GM12873 (cell line): Measurements from ENCODE around the gene CLIP1.

ENCODE experiments used
- TF ChIP-seq, protein P1 (sequence below): IDR thresholded peaks from 2 replicates; pipeline ENCODE4 v1.5.1; 2012; ENCODE audit warnings: low read depth, mild to moderate bottlenecking, moderate library complexity, low read length, control low read depth; ENCODE audit not compliant: insufficient read depth; ENCODE audit errors: missing control alignments

CLIP1 gene

DNA sequence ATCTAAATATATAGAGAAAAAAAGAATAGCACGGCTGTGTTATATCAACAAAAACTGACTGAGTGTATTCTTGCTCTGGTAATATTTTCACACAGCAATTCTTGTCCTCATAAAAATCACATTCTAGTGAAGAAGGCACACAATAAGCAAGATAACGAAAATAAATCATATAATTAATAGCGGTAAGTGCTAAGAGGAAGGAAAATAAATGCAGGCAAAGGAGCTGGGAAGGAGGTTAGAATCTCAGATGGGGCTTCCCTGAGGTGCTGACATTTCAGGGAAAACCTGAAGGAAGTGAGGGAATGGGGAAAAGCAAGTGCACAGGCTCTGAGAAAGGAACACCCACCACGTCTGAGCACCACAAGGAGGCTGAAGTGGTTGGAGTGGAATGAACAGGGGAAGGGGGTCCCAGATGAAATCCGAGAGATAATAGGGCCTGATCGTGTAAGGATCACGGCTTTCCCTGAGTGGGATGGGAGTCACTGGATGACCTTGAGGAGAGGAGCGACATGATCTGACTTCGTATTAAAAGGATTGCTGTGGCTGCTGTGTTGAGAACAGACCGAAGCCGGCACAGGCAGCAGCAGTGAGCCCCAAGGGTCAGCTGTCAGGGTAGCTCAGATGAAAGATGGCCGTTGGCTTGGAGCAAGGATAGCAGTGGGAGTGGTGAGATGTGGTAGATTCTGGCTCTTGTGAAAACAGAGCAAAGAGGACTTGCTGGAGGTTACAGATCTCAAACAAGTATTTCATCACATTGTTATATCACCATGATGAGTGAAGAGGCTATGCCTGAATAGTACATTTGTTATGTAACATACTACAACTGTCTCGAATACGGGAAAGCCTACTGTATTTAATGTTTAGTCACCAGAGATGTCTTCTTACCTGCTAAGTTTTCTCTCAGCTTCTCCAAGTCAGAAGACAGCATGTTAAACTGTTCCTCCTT is 89.1 kb downstream of the CLIP1 start:
- TF ChIP-seq, protein P1, sequence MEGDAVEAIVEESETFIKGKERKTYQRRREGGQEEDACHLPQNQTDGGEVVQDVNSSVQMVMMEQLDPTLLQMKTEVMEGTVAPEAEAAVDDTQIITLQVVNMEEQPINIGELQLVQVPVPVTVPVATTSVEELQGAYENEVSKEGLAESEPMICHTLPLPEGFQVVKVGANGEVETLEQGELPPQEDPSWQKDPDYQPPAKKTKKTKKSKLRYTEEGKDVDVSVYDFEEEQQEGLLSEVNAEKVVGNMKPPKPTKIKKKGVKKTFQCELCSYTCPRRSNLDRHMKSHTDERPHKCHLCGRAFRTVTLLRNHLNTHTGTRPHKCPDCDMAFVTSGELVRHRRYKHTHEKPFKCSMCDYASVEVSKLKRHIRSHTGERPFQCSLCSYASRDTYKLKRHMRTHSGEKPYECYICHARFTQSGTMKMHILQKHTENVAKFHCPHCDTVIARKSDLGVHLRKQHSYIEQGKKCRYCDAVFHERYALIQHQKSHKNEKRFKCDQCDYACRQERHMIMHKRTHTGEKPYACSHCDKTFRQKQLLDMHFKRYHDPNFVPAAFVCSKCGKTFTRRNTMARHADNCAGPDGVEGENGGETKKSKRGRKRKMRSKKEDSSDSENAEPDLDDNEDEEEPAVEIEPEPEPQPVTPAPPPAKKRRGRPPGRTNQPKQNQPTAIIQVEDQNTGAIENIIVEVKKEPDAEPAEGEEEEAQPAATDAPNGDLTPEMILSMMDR, result no peak

DNA sequence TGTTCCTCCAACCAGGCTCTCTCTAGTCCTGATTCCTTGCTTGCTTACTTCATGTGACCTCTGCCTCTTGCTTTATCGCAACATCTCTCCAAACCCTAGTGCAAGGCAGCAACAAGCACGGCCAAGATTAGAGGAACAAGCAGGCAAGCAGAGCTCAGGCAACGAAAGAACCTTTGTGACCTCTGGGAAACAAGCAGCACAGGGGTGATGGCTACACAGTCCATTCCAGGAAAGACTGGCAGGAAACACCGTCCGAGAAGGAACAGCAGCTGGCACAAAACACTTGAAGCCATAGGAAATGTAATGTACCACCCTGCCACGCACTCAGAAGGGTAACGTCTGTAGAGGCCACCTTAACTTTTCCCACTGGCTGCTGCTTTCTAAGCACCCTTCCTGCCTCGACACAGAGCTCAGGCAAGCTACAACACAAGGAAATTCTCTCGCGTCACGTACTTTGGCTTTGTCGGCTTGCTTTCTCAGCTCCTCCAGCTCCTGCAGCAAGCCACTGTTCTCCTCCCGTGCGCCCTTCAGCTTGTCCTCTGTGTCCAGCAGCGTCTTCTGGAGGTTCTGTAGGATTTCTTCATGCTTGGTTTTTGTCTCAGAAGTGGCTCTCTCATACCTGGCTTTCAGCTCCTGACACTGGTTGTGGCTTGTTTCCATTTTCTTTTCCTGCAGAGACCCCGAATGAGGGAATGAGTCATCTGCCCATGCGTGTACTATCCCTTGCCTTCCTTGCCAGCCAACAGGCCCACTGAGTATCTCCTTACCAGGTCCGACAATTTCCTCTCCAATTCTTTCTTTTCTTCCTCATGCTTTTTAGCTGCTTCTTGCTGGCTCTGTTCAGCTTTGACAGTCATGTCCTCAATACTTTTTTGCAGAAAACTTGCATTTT is 94.7 kb downstream of the CLIP1 start:
- TF ChIP-seq, protein P1, result no peak

DNA sequence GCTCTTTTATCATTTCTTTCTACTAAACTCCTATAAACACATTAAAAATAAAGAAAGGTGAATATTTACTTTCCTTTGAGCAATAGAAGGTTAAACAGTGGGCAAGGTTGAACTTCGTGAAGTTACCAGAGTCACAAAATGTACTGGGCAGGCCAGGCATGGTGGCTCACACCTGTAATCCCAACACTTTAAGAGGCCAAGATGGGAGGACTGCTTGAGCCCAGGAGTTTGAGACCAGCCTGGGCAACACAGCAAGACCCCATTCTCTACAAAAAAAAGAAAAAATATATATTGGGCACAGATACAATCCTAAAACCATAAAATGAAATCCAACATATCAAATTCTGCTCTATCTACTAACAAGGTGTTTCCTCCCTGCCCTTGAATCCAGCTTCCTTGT is 95.5 kb downstream of the CLIP1 start:
- TF ChIP-seq, protein P1, result no peak

DNA sequence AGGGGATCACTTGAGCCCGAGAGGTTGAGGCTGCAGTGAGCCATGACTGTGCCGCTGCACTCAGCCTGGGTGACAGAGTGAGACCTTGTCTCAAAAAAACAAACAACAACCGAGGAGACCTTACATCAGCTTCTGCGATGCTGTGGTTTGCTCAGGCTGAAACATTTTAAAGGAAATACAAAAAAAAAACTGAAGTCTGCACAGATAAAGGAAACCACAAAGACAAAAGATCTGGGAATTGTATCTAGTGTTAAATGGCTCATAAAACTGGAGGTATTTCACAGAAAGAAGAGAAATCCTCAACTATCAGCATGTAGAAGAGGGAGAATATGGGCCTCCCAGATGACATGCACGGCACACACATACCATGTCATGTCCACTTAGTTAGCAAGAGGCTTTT is 95.9 kb downstream of the CLIP1 start:
- TF ChIP-seq, protein P1, result no peak

DNA sequence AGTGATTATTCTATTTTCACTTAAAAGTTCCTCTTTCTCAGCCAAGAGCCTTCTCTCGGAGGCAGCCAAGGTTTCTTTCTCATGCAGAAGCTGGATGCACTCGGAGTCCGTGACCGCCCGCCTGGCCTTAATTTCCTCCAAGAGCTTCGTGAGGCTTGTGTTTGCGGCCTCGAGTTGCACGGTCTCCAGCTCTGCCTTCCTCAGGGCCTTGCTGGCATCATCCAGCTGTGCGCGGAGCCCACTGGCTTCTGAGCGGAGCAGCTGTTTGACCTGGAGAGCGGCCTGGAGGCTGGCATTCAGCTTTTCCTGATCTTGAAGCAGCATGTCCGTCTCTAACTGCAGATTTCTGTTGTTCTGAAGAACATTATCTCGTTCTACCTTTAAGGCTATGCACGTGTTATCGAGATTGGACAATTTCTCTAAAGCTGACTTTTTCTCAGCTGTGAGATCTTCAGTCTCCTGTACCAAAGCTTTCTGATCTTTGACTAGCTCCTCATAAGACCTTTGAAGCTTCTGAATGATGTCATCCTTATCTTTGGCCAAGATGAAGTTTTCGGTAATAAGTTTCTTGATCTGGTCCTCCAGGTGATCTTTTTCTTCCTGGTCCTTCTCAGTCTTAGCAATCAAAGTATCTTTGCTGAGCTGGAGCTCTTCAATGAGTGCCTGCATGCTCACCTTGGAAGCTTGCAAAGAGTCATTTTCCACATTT is 99.0 kb downstream of the CLIP1 start:
- TF ChIP-seq, protein P1, result no peak

DNA sequence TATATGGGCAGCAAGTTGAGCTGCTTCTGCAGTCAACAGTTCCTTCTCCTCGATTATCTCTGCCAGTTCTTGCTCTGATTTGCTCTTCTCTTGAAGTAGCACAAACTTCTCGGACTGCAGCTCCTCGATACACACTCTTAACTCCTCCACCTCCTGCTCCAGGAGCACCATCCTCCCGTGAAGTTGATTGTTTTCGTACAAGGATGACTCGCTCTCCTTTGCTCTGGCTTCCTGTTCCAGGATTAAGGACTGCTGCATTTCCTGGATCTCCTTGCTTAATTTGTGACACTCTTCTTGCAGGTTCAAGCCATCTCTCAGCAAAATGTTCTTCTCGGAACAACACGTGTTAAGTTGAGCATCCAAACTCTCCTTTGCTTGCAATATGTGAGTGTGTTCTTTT is 100.0 kb downstream of the CLIP1 start:
- TF ChIP-seq, protein P1, result no peak
